ENCODE data around the gene STRBP. TPM values are rescaled to one million over a fixed set of nuclear protein-coding genes. Genes with fewer than 3 reads are reported as not detected.

The STRBP gene
- total and polyA plus RNA-seq, 4 experiments from 2014 or later: 17.5 to 23.8 (median 21.3) TPM

- Mint-ChIP-seq H3K36me3 (peaks cover 28 to 34% of the 10 kb centered on the region in 2 donors), H3K4me1 (peaks cover 2 to 6% (median 3%) of the 10 kb centered on the region in 4 donors), H3K4me3 (no peak overlapping the region), H3K9me3 (no peaks in the 10 kb centered on the region), H3K27me3 (no peaks in the 10 kb centered on the region), H3K27ac (peak overlapping the region in 2 of 7 donors; percentile 36 to 59)
- no peaks in the 10 kb centered on the region for H3K36me3 ChIP-seq (ENCODE audit: insufficient read depth, low read length)
- H3K27me3 ChIP-seq (ENCODE audit: insufficient read depth, low read length): no peaks in the 10 kb centered on the region
- CTCF ChIA-PET (ENCODE audit: partially characterized antibody): interaction anchor here (1.3 kb wide), 1 partner anchor 212 kb away, joined by 3 read pairs; no protein-coding TSS in a partner anchor
- H3K4me3 ChIP-seq (ENCODE audit: low read length in 2 of 2): no peak overlapping the region
- intact Hi-C loops (cut with micrococcal nuclease): no loop called here
- no peaks in the 10 kb centered on the region for H3K4me1 ChIP-seq (ENCODE audit: insufficient read depth, low read length)
- H3K9me3 ChIP-seq (ENCODE audit: control insufficient read depth in 1 of 2, low read length in 2 of 2): no peaks in the 10 kb centered on the region
- POLR2A ChIA-PET (ENCODE audit: partially characterized antibody): no interaction called here
- DNase-seq: no peak
- no peak overlapping the region for H3K27ac ChIP-seq (ENCODE audit: low read depth, low read length)
These were observed 130.2 kb downstream of the STRBP start for GRCh38 chr9:123138163-123138562.

- Mint-ChIP-seq H3K27me3 (no peaks in the 10 kb centered on the region), H3K27ac (no peak overlapping the region), H3K9me3 (no peaks in the 10 kb centered on the region), H3K4me3 (no peak overlapping the region), H3K4me1 (peaks cover 0 to 6% (median 2%) of the 10 kb centered on the region in 4 donors), H3K36me3 (peaks cover 20 to 34% of the 10 kb centered on the region in 2 donors)
- no peaks in the 10 kb centered on the region for H3K27me3 ChIP-seq (ENCODE audit: insufficient read depth, low read length)
- H3K4me1 ChIP-seq (ENCODE audit: insufficient read depth, low read length): no peaks in the 10 kb centered on the region
- H3K9me3 ChIP-seq (ENCODE audit: control insufficient read depth in 1 of 2, low read length in 2 of 2): no peaks in the 10 kb centered on the region
- POLR2A ChIA-PET (ENCODE audit: partially characterized antibody): interaction anchor here (0.7 kb wide), 1 partner anchor 151 kb away, joined by 3 read pairs; no protein-coding TSS in a partner anchor
- H3K36me3 ChIP-seq (ENCODE audit: insufficient read depth, low read length): peaks cover 3% of the 10 kb centered on the region
- no peak for DNase-seq
- H3K4me3 ChIP-seq (ENCODE audit: low read length in 2 of 2): no peak overlapping the region
- intact Hi-C loops (cut with micrococcal nuclease): no loop called here
- CTCF ChIA-PET (ENCODE audit: partially characterized antibody): interaction anchor here (1.4 kb wide), 1 partner anchor 9 kb away, joined by 5 read pairs; no protein-coding TSS in a partner anchor
- no peak overlapping the region for H3K27ac ChIP-seq (ENCODE audit: low read depth, low read length)
These were observed 133.0 kb downstream of the STRBP start for GRCh38 chr9:123135430-123135829.

GRCh38 chr9:123132696-123133095, 135.7 kb downstream of the STRBP start:
- Histone ChIP-seq H3K4me1 (ENCODE audit: insufficient read depth, low read length) (no peaks in the 10 kb centered on the region), H3K27ac (ENCODE audit: low read depth, low read length) (no peak overlapping the region), H3K4me3 (ENCODE audit: low read length in 2 of 2) (no peak overlapping the region), H3K36me3 (ENCODE audit: insufficient read depth, low read length) (peaks cover 3% of the 10 kb centered on the region), H3K9me3 (ENCODE audit: control insufficient read depth in 1 of 2, low read length in 2 of 2) (no peaks in the 10 kb centered on the region), H3K27me3 (ENCODE audit: insufficient read depth, low read length) (no peaks in the 10 kb centered on the region)
- POLR2A ChIA-PET (ENCODE audit: partially characterized antibody): no interaction called here
- intact Hi-C loops (cut with micrococcal nuclease): no loop called here
- CTCF ChIA-PET (ENCODE audit: partially characterized antibody): no interaction called here
- H3K9me3 Mint-ChIP-seq: no peaks in the 10 kb centered on the region
- H3K4me1 Mint-ChIP-seq: no peaks in the 10 kb centered on the region
- H3K27ac Mint-ChIP-seq: no peak overlapping the region
- H3K36me3 Mint-ChIP-seq: peaks cover 28 to 34% of the 10 kb centered on the region in 2 donors
- no peak for DNase-seq
- no peak overlapping the region for H3K4me3 Mint-ChIP-seq
- H3K27me3 Mint-ChIP-seq: no peaks in the 10 kb centered on the region

- no peak for DNase-seq
- no peaks in the 10 kb centered on the region for H3K9me3 Mint-ChIP-seq
- Histone ChIP-seq H3K9me3 (ENCODE audit: control insufficient read depth in 1 of 2, low read length in 2 of 2) (no peaks in the 10 kb centered on the region), H3K27me3 (ENCODE audit: insufficient read depth, low read length) (no peaks in the 10 kb centered on the region), H3K4me1 (ENCODE audit: insufficient read depth, low read length) (no peaks in the 10 kb centered on the region), H3K27ac (ENCODE audit: low read depth, low read length) (no peak overlapping the region), H3K4me3 (ENCODE audit: low read length in 2 of 2) (no peak overlapping the region), H3K36me3 (ENCODE audit: insufficient read depth, low read length) (peaks cover 3% of the 10 kb centered on the region)
- ChIA-PET POLR2A (ENCODE audit: partially characterized antibody) (no interaction called here), CTCF (ENCODE audit: partially characterized antibody) (no interaction called here)
- H3K27me3 Mint-ChIP-seq: no peaks in the 10 kb centered on the region
- no peak overlapping the region for H3K27ac Mint-ChIP-seq
- intact Hi-C loops (cut with micrococcal nuclease): no loop called here
- no peaks in the 10 kb centered on the region for H3K4me1 Mint-ChIP-seq
- peaks cover 32 to 38% of the 10 kb centered on the region in 2 donors for H3K36me3 Mint-ChIP-seq
- H3K4me3 Mint-ChIP-seq: no peak overlapping the region
These were observed 136.4 kb downstream of the STRBP start for GRCh38 chr9:123131993-123132392.

GRCh38 chr9:123131258-123131657, 137.1 kb downstream of the STRBP start:
- H3K36me3 Mint-ChIP-seq: peaks cover 30 to 34% of the 10 kb centered on the region in 2 donors
- H3K4me1 Mint-ChIP-seq: no peaks in the 10 kb centered on the region
- Histone ChIP-seq H3K9me3 (ENCODE audit: control insufficient read depth in 1 of 2, low read length in 2 of 2) (no peaks in the 10 kb centered on the region), H3K4me3 (ENCODE audit: low read length in 2 of 2) (no peak overlapping the region), H3K4me1 (ENCODE audit: insufficient read depth, low read length) (no peaks in the 10 kb centered on the region), H3K27me3 (ENCODE audit: insufficient read depth, low read length) (no peaks in the 10 kb centered on the region), H3K36me3 (ENCODE audit: insufficient read depth, low read length) (peaks cover 3% of the 10 kb centered on the region), H3K27ac (ENCODE audit: low read depth, low read length) (no peak overlapping the region)
- H3K4me3 Mint-ChIP-seq: no peak overlapping the region
- DNase-seq: no peak
- no peak overlapping the region for H3K27ac Mint-ChIP-seq
- no peaks in the 10 kb centered on the region for H3K9me3 Mint-ChIP-seq
- no peaks in the 10 kb centered on the region for H3K27me3 Mint-ChIP-seq
- ChIA-PET POLR2A (ENCODE audit: partially characterized antibody) (no interaction called here), CTCF (ENCODE audit: partially characterized antibody) (no interaction called here)
- intact Hi-C loops (cut with micrococcal nuclease): no loop called here

GRCh38 chr9:123129423-123129822, 139.0 kb downstream of the STRBP start:
- no peak overlapping the region for H3K4me3 Mint-ChIP-seq

GRCh38 chr9:123128591-123128990, 139.8 kb downstream of the STRBP start:
- no peaks in the 10 kb centered on the region for H3K27me3 Mint-ChIP-seq
- H3K27me3 ChIP-seq (ENCODE audit: insufficient read depth, low read length): no peaks in the 10 kb centered on the region
- no peaks in the 10 kb centered on the region for H3K9me3 Mint-ChIP-seq
- intact Hi-C loops (cut with micrococcal nuclease): no loop called here
- POLR2A ChIA-PET (ENCODE audit: partially characterized antibody): no interaction called here
- H3K36me3 ChIP-seq (ENCODE audit: insufficient read depth, low read length): peaks cover 3% of the 10 kb centered on the region
- H3K4me1 Mint-ChIP-seq: no peaks in the 10 kb centered on the region
- DNase-seq: no peak
- CTCF ChIA-PET (ENCODE audit: partially characterized antibody): interaction anchor here (0.9 kb wide), 1 partner anchor 39 kb away, joined by 4 read pairs; no protein-coding TSS in a partner anchor
- H3K27ac Mint-ChIP-seq: peak overlapping the region in 1 of 7 donors; percentile 10
- H3K4me3 ChIP-seq (ENCODE audit: low read length in 2 of 2): no peak overlapping the region
- no peaks in the 10 kb centered on the region for H3K4me1 ChIP-seq (ENCODE audit: insufficient read depth, low read length)
- H3K9me3 ChIP-seq (ENCODE audit: control insufficient read depth in 1 of 2, low read length in 2 of 2): no peaks in the 10 kb centered on the region
- H3K36me3 Mint-ChIP-seq: peaks cover 27 to 33% of the 10 kb centered on the region in 2 donors
- no peak overlapping the region for H3K27ac ChIP-seq (ENCODE audit: low read depth, low read length)
- no peak overlapping the region for H3K4me3 Mint-ChIP-seq

More at GRCh38 chr9:123129423-123129822, 139.0 kb downstream of the STRBP start:
- H3K36me3 ChIP-seq (ENCODE audit: insufficient read depth, low read length): peaks cover 3% of the 10 kb centered on the region
- intact Hi-C loops (cut with micrococcal nuclease): no loop called here
- H3K9me3 Mint-ChIP-seq: no peaks in the 10 kb centered on the region
- H3K27ac Mint-ChIP-seq: no peak overlapping the region
- no peak overlapping the region for H3K4me3 ChIP-seq (ENCODE audit: low read length in 2 of 2)
- H3K27ac ChIP-seq (ENCODE audit: low read depth, low read length): no peak overlapping the region
- H3K27me3 Mint-ChIP-seq: no peaks in the 10 kb centered on the region
- H3K9me3 ChIP-seq (ENCODE audit: control insufficient read depth in 1 of 2, low read length in 2 of 2): no peaks in the 10 kb centered on the region
- CTCF ChIA-PET (ENCODE audit: partially characterized antibody): no interaction called here
- peaks cover 30 to 31% of the 10 kb centered on the region in 2 donors for H3K36me3 Mint-ChIP-seq
- no peaks in the 10 kb centered on the region for H3K4me1 Mint-ChIP-seq
- H3K4me1 ChIP-seq (ENCODE audit: insufficient read depth, low read length): no peaks in the 10 kb centered on the region
- DNase-seq: no peak
- POLR2A ChIA-PET (ENCODE audit: partially characterized antibody): no interaction called here
- H3K27me3 ChIP-seq (ENCODE audit: insufficient read depth, low read length): no peaks in the 10 kb centered on the region

Measured in CD4-positive, alpha-beta memory T cell (primary cell).